Measurements from ENCODE around the gene NAALADL2. TPM values are rescaled to one million over a fixed set of nuclear protein-coding genes. Genes with fewer than 3 reads are reported as not detected.

NAALADL2 gene
- total RNA-seq, 1 experiment from 2014 or later = 12.8 TPM

- Histone ChIP-seq H3F3A (ENCODE audit: insufficient read depth, low read depth) (peaks cover 3% of the 10 kb centered on the region; the same call in 1 of the 2 replicates), H3K9me2 (ENCODE audit: insufficient read depth) (no peaks in the 10 kb centered on the region; the same call in 1 of the 2 replicates), H2AFZ (no peak overlapping the region), H3K27ac (no peak overlapping the region), H3K4me2 (no peak overlapping the region), H4K20me1 (ENCODE audit: insufficient read depth) (no peaks in the 10 kb centered on the region), H3K79me2 (ENCODE audit: low read depth) (no peaks in the 10 kb centered on the region), H3K9me3 (ENCODE audit: insufficient read depth, low read depth) (peaks cover 15% of the 10 kb centered on the region; the same call in 1 of the 2 replicates), H3K27me3 (ENCODE audit: insufficient read depth, low read depth) (no peaks in the 10 kb centered on the region), H3K4me3 (no peak overlapping the region), H3K36me3 (ENCODE audit: low read depth) (no peaks in the 10 kb centered on the region), H3K4me1 (replicated peaks; ENCODE audit: insufficient read depth) (peaks cover 28% of the 10 kb centered on the region)
- TF ChIP-seq CTCF (conservative IDR thresholded peaks at IDR 0.05) = no peak
- POLR2A ChIA-PET (ENCODE audit: unreplicated experiment) = interaction anchor here (0.6 kb wide), 2 partner anchors 350 to 446 kb away, joined by 3 read pairs; no protein-coding TSS in a partner anchor
- CTCF ChIA-PET = no interaction called here
- intact Hi-C loops (cut with micrococcal nuclease; ENCODE audit: unreplicated experiment) = loop anchor here (5.0 to 10.0 kb wide), 3 partner anchors 590 to 887 kb away; partner anchors contain the start of gene NAALADL2
- DNase-seq = no peak
- BruUV-seq (replicated peaks) = no TSS peak
Observed at GRCh38 chr3:175741951-175742350, 882.8 kb downstream of the NAALADL2 start.

GRCh38 chr3:175743733-175744400, 884.7 kb downstream of the NAALADL2 start:
- Histone ChIP-seq H4K20me1 (ENCODE audit: insufficient read depth) (no peaks in the 10 kb centered on the region), H3K9me3 (ENCODE audit: insufficient read depth, low read depth) (peaks cover 19% of the 10 kb centered on the region; the same call in 1 of the 2 replicates), H2AFZ (no peak overlapping the region), H3F3A (ENCODE audit: insufficient read depth, low read depth) (peaks cover 7% of the 10 kb centered on the region), H3K4me2 (peak overlapping the region; percentile 6), H3K4me1 (replicated peaks; ENCODE audit: insufficient read depth) (peaks cover 28% of the 10 kb centered on the region), H3K27ac (no peak overlapping the region), H3K36me3 (ENCODE audit: low read depth) (no peaks in the 10 kb centered on the region), H3K9me2 (ENCODE audit: insufficient read depth) (no peaks in the 10 kb centered on the region; the same call in 1 of the 2 replicates), H3K27me3 (ENCODE audit: insufficient read depth, low read depth) (no peaks in the 10 kb centered on the region), H3K79me2 (ENCODE audit: low read depth) (no peaks in the 10 kb centered on the region), H3K4me3 (no peak overlapping the region)
- BruUV-seq (replicated peaks) = no TSS peak
- ChIA-PET POLR2A (ENCODE audit: unreplicated experiment) (interaction anchor here (0.7 kb wide), 1 partner anchor 1512 kb away, joined by 7 read pairs; no protein-coding TSS in a partner anchor), CTCF (no interaction called here)
- intact Hi-C loops (cut with micrococcal nuclease; ENCODE audit: unreplicated experiment) = loop anchor here (5.0 to 10.0 kb wide), 3 partner anchors 592 to 889 kb away; partner anchors contain the start of gene NAALADL2
- TF ChIP-seq CTCF (conservative IDR thresholded peaks at IDR 0.05) (no peak), EZH2 (IDR thresholded peaks at IDR 0.05; ENCODE audit: low read depth) (no peak)
- peak; percentile 18 to 64 for DNase-seq

GRCh38 chr3:175746308-175746707, 887.2 kb downstream of the NAALADL2 start:
- no peak for TF ChIP-seq EZH2 (IDR thresholded peaks at IDR 0.05; ENCODE audit: low read depth)
- TF ChIP-seq CTCF (conservative IDR thresholded peaks at IDR 0.05) = no peak
- intact Hi-C loops (cut with micrococcal nuclease; ENCODE audit: unreplicated experiment) = loop anchor here (10.0 kb wide), 2 partner anchors 792 to 892 kb away; partner anchors contain the start of gene NAALADL2
- Histone ChIP-seq H3K36me3 (ENCODE audit: low read depth) (no peaks in the 10 kb centered on the region), H2AFZ (no peak overlapping the region), H3K9me2 (ENCODE audit: insufficient read depth) (no peaks in the 10 kb centered on the region), H3K27me3 (ENCODE audit: insufficient read depth, low read depth) (no peaks in the 10 kb centered on the region), H3K79me2 (ENCODE audit: low read depth) (no peaks in the 10 kb centered on the region), H4K20me1 (ENCODE audit: insufficient read depth) (no peaks in the 10 kb centered on the region), H3K27ac (no peak overlapping the region), H3K4me2 (no peak overlapping the region), H3K9me3 (ENCODE audit: insufficient read depth, low read depth) (peaks cover 15% of the 10 kb centered on the region; the same call in 1 of the 2 replicates), H3K4me1 (replicated peaks; ENCODE audit: insufficient read depth) (peaks cover 28% of the 10 kb centered on the region), H3F3A (ENCODE audit: insufficient read depth, low read depth) (peaks cover 7% of the 10 kb centered on the region), H3K4me3 (no peak overlapping the region)
- BruUV-seq (replicated peaks) = no TSS peak
- CTCF ChIA-PET = interaction anchor here (0.6 kb wide), 2 partner anchors 11 to 193 kb away, joined by 3 to 7 read pairs; no protein-coding TSS in a partner anchor
- DNase-seq = no peak
- POLR2A ChIA-PET (ENCODE audit: unreplicated experiment) = no interaction called here
